Lower leg skin (tissue), 4 donors: ENCODE measurements around the gene MCMBP. TPM values are rescaled to one million over a fixed set of nuclear protein-coding genes. Genes with fewer than 3 reads are reported as not detected.
"Not testable (repeated sequence)": the region's sequence is repeated elsewhere in the genome, so short reads cannot be mapped to it uniquely, and the experiment has no call there.

Experiments
- DNase-seq, 2 donors: peaks; one replicate each; pipeline ENCODE4 v3.0.0-alpha.2; 2019; ENCODE audit warnings: low spot score in 2 of 2
- H3K4me3 ChIP-seq: fragments of 200-600 bp; sonication (generic); 2 replicates; pipeline ENCODE4 v1.5.1; 2017; ENCODE audit warnings: mild to moderate bottlenecking, low read depth; ENCODE audit not compliant: poor library complexity, severe bottlenecking
- CTCF ChIP-seq, 3 donors: fragments of 450-650 bp; IDR thresholded peaks; one replicate each; pipeline ENCODE4 v1.5.1; 2016; ENCODE audit warnings: antibody characterized with exemption in 3 of 3, mild to moderate bottlenecking in 3 of 3, moderate library complexity in 2 of 3
- POLR2A ChIP-seq, 2 donors: fragments of 450-650 bp; IDR thresholded peaks; one replicate each; pipeline ENCODE4 v1.6.1; 2016 to 2017; ENCODE audit warnings: antibody characterized with exemption in 2 of 2, mild to moderate bottlenecking in 1 of 2, moderate library complexity in 1 of 2
- WGBS, 2 donors: methylation state at CpG; one replicate each; pipeline ENCODE4 v1.1.5; 2018; 5-methylcytosine and 5-hydroxymethylcytosine counted together
- intact Hi-C: fragments of 100-400 bp; cut with DNase I; formaldehyde crosslinking; loops from one replicate; pipeline ENCODE4 v1.15.0; 2023; ENCODE audit warnings: low total_unique reads
- total RNA-seq, 4 donors: library from RNA; depleted of rRNA; stranded (reverse); fragments of >200 nt; gene quantifications; one replicate each; pipeline ENCODE4 v1.1.0, GENCODE V29; 2016

Gene MCMBP
- total RNA-seq, 4 donors from 2014 or later, result 48.6 to 62.5 (median 52.0) TPM

DNA sequence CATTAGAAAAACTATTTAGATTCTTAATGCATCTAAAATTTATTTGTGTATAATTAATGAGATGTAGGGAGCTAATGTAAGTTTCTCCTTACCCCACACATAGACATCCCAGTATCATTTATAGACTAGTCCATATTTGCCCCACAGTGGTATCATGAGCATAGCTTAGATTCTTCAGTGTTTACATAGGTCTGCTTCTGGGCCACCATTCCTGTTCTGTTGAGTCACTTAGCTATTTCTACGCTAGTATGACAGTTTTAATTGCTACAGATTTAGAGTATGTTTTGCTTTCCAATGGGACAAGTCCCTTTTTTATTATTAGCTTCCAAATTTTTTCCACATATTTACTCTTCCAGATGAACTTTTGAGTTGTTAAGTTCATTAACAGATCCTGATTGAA is 69.4 kb downstream of the MCMBP start:
- TF ChIP-seq CTCF (IDR thresholded peaks at IDR 0.05), result no peak
- no peak for TF ChIP-seq POLR2A (IDR thresholded peaks at IDR 0.05)
- intact Hi-C loops, result no loop called here
- H3K4me3 ChIP-seq, result no peak overlapping the region
- whole genome bisulfite sequencing, 2 donors, result 77 to 92% methylated on average over 1 of the region's 1 CpG
- no peak for DNase-seq

GRCh38 chr10:119801998-119802538 is 70.6 kb downstream of the MCMBP start:
- WGBS, 2 donors, result 93 to 97% methylated on average over 6 of the region's 6 CpGs
- intact Hi-C loops, result no loop called here

GRCh38 chr10:119801176-119801575 is 71.5 kb downstream of the MCMBP start:
- intact Hi-C loops, result no loop called here
- TF ChIP-seq CTCF (IDR thresholded peaks at IDR 0.05) (no peak), POLR2A (IDR thresholded peaks at IDR 0.05) (no peak)
- H3K4me3 ChIP-seq, result no peak overlapping the region
- DNase-seq, result no peak
- WGBS, 2 donors, result 97 to 98% methylated on average over 2 of the region's 2 CpGs

More at GRCh38 chr10:119801998-119802538, 70.6 kb downstream of the MCMBP start:
- H3K4me3 ChIP-seq, result no peak overlapping the region
- no peak for DNase-seq
- TF ChIP-seq POLR2A (IDR thresholded peaks at IDR 0.05), result no peak
- no peak for TF ChIP-seq CTCF (IDR thresholded peaks at IDR 0.05)

DNA sequence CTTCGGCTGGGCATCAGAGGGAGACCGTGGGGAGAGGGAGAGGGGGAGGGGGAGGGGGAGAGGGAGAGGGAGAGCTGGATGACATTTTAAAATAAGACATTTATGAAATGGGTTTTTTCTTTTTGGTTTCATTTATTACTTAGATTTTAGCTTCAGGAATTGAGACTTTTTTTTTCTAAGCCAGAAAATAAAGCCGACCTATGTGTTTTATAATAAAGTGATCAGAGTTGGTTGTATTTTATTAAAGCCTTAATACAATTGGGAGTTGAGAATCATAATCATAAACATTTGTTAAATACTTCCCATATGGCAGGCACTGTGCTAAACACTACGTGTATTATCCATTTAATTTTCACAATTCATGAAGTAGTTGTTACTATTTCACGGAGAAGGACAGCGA is 76.6 kb downstream of the MCMBP start:
- DNase-seq, result no peak
- H3K4me3 ChIP-seq, result no peak overlapping the region
- TF ChIP-seq POLR2A (IDR thresholded peaks at IDR 0.05) (no peak), CTCF (IDR thresholded peaks at IDR 0.05) (no peak)
- WGBS, 2 donors, result 84 to 95% methylated on average over 6 of the region's 6 CpGs
- intact Hi-C loops, result no loop called here

DNA sequence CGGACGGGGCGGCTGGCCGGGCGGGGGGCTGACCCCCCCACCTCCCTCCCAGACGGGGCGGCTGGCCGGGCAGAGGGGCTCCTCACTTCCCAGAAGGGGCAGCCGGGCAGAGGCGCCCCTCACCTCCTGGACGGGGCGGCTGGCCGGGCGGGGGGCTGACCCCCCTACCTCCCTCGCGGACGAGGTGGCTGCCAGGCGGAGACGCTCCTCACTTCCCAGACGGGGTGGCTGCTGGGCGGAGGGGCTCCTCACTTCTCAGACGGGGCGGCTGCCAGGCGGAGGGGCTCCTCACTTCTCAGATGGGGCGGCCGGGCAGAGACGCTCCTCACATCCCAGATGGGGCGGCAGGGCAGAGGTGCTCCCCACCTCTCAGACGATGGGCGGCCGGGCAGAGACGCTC is 77.5 kb downstream of the MCMBP start:
- WGBS, 2 donors, result 96% methylated on average over 5 of the region's 32 CpGs; no CpG with 5 or more reads in 1 of the 2 donors
- not testable (repeated sequence) for DNase-seq

DNA sequence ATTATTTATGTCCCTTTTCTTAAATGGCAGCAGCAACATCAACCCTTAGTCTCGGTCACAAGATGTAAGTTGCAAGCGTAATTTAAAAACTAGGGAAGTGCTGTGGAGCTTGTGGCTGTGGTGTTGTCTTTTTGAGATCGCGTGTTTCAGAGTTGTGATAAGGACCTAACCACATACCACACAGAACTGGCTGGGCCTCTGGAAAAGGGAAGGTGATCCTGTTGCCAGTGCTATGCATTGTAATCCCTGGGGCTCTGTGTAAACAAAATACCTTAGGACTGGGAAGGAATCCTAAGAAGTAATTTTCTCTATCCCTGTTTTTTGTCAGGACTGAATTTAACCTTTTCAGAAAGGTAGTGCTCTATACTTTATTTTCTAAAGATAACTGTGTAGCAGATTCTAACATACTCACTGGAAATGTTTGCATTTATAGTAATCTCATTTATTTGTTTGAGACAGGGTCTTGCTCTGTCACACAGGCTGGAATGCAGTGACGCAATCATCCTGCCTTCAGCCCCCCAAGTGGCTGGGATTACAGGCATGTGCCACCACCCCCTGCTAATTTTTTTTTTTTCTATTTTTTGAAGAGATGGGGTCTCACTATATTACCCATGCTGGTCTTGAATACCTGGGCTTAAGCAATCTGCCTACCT is 86.4 kb downstream of the MCMBP start:
- TF ChIP-seq POLR2A (IDR thresholded peaks at IDR 0.05), result no peak
- TF ChIP-seq CTCF (IDR thresholded peaks at IDR 0.05), result no peak
- no peak overlapping the region for H3K4me3 ChIP-seq
- 70 to 84% methylated on average over 5 of the region's 5 CpGs for WGBS, 2 donors
- intact Hi-C loops, result no loop called here
- no peak for DNase-seq

More for the DNA sequence above, 77.5 kb downstream of the MCMBP start:
- H3K4me3 ChIP-seq, intact Hi-C loops: not testable (repeated sequence)
